Neural cell (in vitro differentiated cells): ENCODE measurements around the gene PSMB1. TPM values are rescaled to one million over a fixed set of nuclear protein-coding genes. Genes with fewer than 3 reads are reported as not detected.

Source experiments
- H2AFZ ChIP-seq: fragments of 200-600, 300-800 bp; sonication (generic), shearing (Covaris generic); 2 replicates; pipeline ENCODE4 v1.6.0; 2014; ENCODE audit warnings: low read depth, mild to moderate bottlenecking, antibody characterized with exemption, low read length, moderate library complexity
- H3F3A ChIP-seq: fragments of 200-600 bp; shearing (Covaris generic); 2 replicates; pipeline ENCODE4 v1.6.1; 2016; ENCODE audit warnings: mild to moderate bottlenecking, moderate library complexity, mixed read lengths, antibody characterized with exemption, low read length; ENCODE audit not compliant: insufficient read depth, poor library complexity, severe bottlenecking
- H3K27ac ChIP-seq: fragments of 200-600, 300-800 bp; sonication (generic), shearing (Covaris generic); 2 replicates; pipeline ENCODE4 v1.5.1; 2014; ENCODE audit warnings: mild to moderate bottlenecking, low read length, moderate library complexity
- H3K27me3 ChIP-seq: fragments of 300-800, 200-600 bp; sonication (generic), shearing (Covaris generic); 2 replicates; pipeline ENCODE4 v1.6.0; 2014; ENCODE audit warnings: mild to moderate bottlenecking, low read depth, low read length, moderate library complexity; ENCODE audit not compliant: insufficient read depth
- H3K36me3 ChIP-seq: fragments of 300-800, 200-600 bp; sonication (generic), shearing (Covaris generic); 2 replicates; pipeline ENCODE4 v1.5.1; 2014; ENCODE audit warnings: mild to moderate bottlenecking, antibody characterized with exemption, low read length, moderate library complexity; ENCODE audit not compliant: insufficient read depth
- H3K4me2 ChIP-seq: fragments of 300-800, 200-600 bp; sonication (generic), shearing (Covaris generic); 2 replicates; pipeline ENCODE4 v1.6.0; 2014; ENCODE audit warnings: mild to moderate bottlenecking, low read length
- H3K4me3 ChIP-seq: fragments of 300-800, 200-600 bp; sonication (generic), shearing (Covaris generic); 2 replicates; pipeline ENCODE4 v1.5.1; 2014; ENCODE audit warnings: mild to moderate bottlenecking, low read length, moderate library complexity
- H3K79me2 ChIP-seq: fragments of 200-600 bp; shearing (Covaris generic); replicated peaks from 2 replicates; pipeline ENCODE4 v1.6.0; 2014; ENCODE audit warnings: mild to moderate bottlenecking, low read length, moderate library complexity; ENCODE audit not compliant: insufficient read depth
- H3K9ac ChIP-seq: fragments of 300-800, 200-600 bp; sonication (generic), shearing (Covaris generic); 2 replicates; pipeline ENCODE4 v1.6.1; 2016; ENCODE audit warnings: mild to moderate bottlenecking, low read length, mixed read lengths
- H3K9me2 ChIP-seq: fragments of 200-600 bp; shearing (Covaris generic); 2 replicates; pipeline ENCODE4 v1.6.1; 2016; ENCODE audit warnings: mild to moderate bottlenecking, low read length, mixed read lengths; ENCODE audit not compliant: insufficient read depth
- H3K9me3 ChIP-seq: fragments of 200-600, 300-800 bp; sonication (generic), shearing (Covaris generic); 2 replicates; pipeline ENCODE4 v1.6.1; 2016; ENCODE audit warnings: mild to moderate bottlenecking, mixed run types, low read length, moderate library complexity, mixed read lengths
- H4K20me1 ChIP-seq: fragments of 200-600 bp; shearing (Covaris generic); 2 replicates; pipeline ENCODE4 v1.6.1; 2016; ENCODE audit warnings: mild to moderate bottlenecking, mixed run types; ENCODE audit not compliant: insufficient read depth
- EP300 ChIP-seq: fragments of 450-650 bp; conservative IDR thresholded peaks from 2 replicates; pipeline ENCODE4 v1.6.1; 2014; ENCODE audit warnings: antibody characterized with exemption, mild to moderate bottlenecking, moderate library complexity; ENCODE audit not compliant: poor library complexity, severe bottlenecking
- EZH2 ChIP-seq: fragments of 200-600, 300-800 bp; shearing (Covaris generic), sonication (generic); IDR thresholded peaks from 2 replicates; pipeline ENCODE4 v1.6.1; 2014; ENCODE audit warnings: antibody characterized with exemption, low read length, borderline replicate concordance, mild to moderate bottlenecking; ENCODE audit not compliant: insufficient read depth, poor library complexity, severe bottlenecking
- MXI1 ChIP-seq: fragments of 450-650 bp; conservative IDR thresholded peaks from 2 replicates; pipeline ENCODE4 v1.6.1; 2014; ENCODE audit warnings: antibody characterized with exemption, mild to moderate bottlenecking; ENCODE audit not compliant: poor library complexity, severe bottlenecking
- POLR2AphosphoS5 ChIP-seq: IDR thresholded peaks from 2 replicates; pipeline ENCODE4 v1.6.1; 2012
- RAD21 ChIP-seq: fragments of 450-650 bp; conservative IDR thresholded peaks from 2 replicates; pipeline ENCODE4 v1.6.1; 2014; ENCODE audit warnings: antibody characterized with exemption, mild to moderate bottlenecking, moderate library complexity
- SMC3 ChIP-seq: fragments of 450-650 bp; conservative IDR thresholded peaks from 2 replicates; pipeline ENCODE4 v1.6.1; 2014; ENCODE audit warnings: antibody characterized with exemption, mild to moderate bottlenecking, moderate library complexity; ENCODE audit not compliant: poor library complexity
- polyA plus RNA-seq: library from polyadenylated mRNA; depleted of rRNA; stranded (reverse); fragments of >200 nt; gene quantifications from 2 replicates; pipeline ENCODE4 v1.2.3, GENCODE V29; 2014
- TF ChIP-seq, protein P1 (sequence below): fragments of 450-650 bp; IDR thresholded peaks from 2 replicates; pipeline ENCODE4 v1.5.1; 2014; ENCODE audit warnings: antibody characterized with exemption, mild to moderate bottlenecking, moderate library complexity; ENCODE audit not compliant: poor library complexity, severe bottlenecking

The PSMB1 gene
- polyA plus RNA-seq, 1 donor from 2014 or later = 365 TPM

DNA sequence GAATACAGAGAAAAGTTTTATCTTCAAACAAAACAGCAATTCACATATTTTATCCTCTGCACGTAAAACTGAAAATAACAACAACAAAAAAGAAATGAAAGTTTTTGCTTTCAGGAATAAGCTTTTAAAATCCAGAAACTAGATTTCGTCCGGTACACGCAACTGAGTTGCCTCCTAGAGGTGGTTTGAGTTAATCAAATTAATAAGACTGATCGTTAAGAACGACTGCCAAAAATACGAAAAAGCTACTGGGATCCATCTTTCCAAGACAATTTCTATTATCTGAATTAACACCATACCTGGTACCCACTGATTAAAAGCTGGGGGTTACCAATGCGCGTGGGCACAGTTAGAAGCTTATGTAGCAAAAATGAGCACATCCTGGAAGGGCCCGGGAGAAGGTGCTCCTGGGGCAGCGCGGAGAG is 30.7 kb upstream of the PSMB1 start:
- H3K4me3 ChIP-seq = peak overlapping the region; percentile 87
- peak overlapping the region; percentile 86 for H3K9ac ChIP-seq
- peak overlapping the region; percentile 99 for H3K4me2 ChIP-seq
- H3K9me3 ChIP-seq = no peaks in the 10 kb centered on the region
- H3K79me2 ChIP-seq = no peaks in the 10 kb centered on the region
- H4K20me1 ChIP-seq = no peaks in the 10 kb centered on the region
- peak overlapping the region; percentile 14 for H2AFZ ChIP-seq
- peaks cover 11% of the 10 kb centered on the region for H3K36me3 ChIP-seq
- no peak for TF ChIP-seq SMC3
- TF ChIP-seq, protein P1, sequence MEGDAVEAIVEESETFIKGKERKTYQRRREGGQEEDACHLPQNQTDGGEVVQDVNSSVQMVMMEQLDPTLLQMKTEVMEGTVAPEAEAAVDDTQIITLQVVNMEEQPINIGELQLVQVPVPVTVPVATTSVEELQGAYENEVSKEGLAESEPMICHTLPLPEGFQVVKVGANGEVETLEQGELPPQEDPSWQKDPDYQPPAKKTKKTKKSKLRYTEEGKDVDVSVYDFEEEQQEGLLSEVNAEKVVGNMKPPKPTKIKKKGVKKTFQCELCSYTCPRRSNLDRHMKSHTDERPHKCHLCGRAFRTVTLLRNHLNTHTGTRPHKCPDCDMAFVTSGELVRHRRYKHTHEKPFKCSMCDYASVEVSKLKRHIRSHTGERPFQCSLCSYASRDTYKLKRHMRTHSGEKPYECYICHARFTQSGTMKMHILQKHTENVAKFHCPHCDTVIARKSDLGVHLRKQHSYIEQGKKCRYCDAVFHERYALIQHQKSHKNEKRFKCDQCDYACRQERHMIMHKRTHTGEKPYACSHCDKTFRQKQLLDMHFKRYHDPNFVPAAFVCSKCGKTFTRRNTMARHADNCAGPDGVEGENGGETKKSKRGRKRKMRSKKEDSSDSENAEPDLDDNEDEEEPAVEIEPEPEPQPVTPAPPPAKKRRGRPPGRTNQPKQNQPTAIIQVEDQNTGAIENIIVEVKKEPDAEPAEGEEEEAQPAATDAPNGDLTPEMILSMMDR = no peak
- H3K27ac ChIP-seq = peak overlapping the region; percentile 83
- no peaks in the 10 kb centered on the region for H3F3A ChIP-seq
- H3K27me3 ChIP-seq = no peaks in the 10 kb centered on the region
- no peaks in the 10 kb centered on the region for H3K9me2 ChIP-seq

DNA sequence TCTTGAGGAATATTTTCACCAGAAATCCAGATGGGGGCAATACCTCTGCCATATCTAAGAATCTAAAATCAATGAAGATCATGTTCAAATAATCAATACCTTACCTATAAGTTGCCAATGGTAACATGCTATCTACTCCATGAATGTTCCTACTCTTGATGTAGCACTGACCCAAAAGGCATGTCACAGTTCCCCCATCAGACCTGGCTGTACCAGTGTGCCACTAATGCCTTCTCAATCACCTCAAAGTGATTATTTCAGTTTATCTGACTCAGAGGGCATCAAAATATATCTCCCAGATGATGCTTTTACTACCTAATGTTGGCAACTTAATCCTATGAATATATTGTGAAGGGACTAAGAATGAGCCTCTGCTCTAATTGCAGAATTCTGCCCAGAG is 25.8 kb upstream of the PSMB1 start:
- Histone ChIP-seq H3K9me3 (no peaks in the 10 kb centered on the region), H3K4me3 (no peak overlapping the region), H3K4me2 (no peak overlapping the region), H3K9ac (no peak overlapping the region), H3F3A (no peaks in the 10 kb centered on the region), H3K27ac (no peak overlapping the region), H4K20me1 (no peaks in the 10 kb centered on the region), H3K36me3 (peaks cover 20% of the 10 kb centered on the region), H3K79me2 (no peaks in the 10 kb centered on the region), H2AFZ (no peak overlapping the region), H3K27me3 (no peaks in the 10 kb centered on the region), H3K9me2 (no peaks in the 10 kb centered on the region)
- TF ChIP-seq SMC3 (no peak), RAD21 (no peak), MXI1 (no peak), EP300 (no peak), POLR2AphosphoS5 (no peak), EZH2 (no peak)
- TF ChIP-seq, protein P1 = no peak

DNA sequence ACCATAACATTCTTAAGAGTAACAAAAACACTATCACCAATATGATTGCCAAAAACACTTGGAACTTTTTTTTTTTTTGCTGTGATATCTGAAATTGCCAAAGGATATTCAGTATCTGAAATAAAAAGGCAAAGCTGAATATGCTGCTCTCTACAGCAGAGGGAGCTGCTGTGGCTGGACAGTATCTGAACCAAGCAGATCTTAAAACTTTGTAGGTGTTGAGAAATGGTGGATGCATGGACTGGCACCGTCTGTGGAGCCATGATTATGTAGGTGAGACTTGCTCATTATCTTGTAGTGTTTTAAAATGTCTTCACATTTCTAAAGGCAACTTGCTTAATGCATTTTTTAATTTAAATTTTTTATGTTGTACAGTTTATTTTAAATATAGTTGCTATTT is 22.1 kb upstream of the PSMB1 start:
- TF ChIP-seq, protein P1 = peak; percentile 18
- no peak for TF ChIP-seq POLR2AphosphoS5
- H3K9me2 ChIP-seq = no peaks in the 10 kb centered on the region
- H3F3A ChIP-seq = no peaks in the 10 kb centered on the region
- H4K20me1 ChIP-seq = no peaks in the 10 kb centered on the region
- no peak overlapping the region for H3K27ac ChIP-seq
- no peak overlapping the region for H2AFZ ChIP-seq
- H3K4me2 ChIP-seq = no peak overlapping the region
- H3K27me3 ChIP-seq = no peaks in the 10 kb centered on the region
- no peaks in the 10 kb centered on the region for H3K9me3 ChIP-seq
- H3K36me3 ChIP-seq = peaks cover 16% of the 10 kb centered on the region
- no peak overlapping the region for H3K4me3 ChIP-seq
- no peaks in the 10 kb centered on the region for H3K79me2 ChIP-seq
- no peak overlapping the region for H3K9ac ChIP-seq
